Endothelial cell of umbilical vein (primary cell): ENCODE results near the gene CCR7. TPM values are rescaled to one million over a fixed set of nuclear protein-coding genes. Genes with fewer than 3 reads are reported as not detected.

Experiments
- BruUV-seq: library from RNA; stranded (reverse); fragments of 400-500 nt; replicated peaks from 2 replicates; lab custom pipeline; 2021; lab: Mats Ljungman, UMichigan
- CTCF ChIA-PET: fragments of 300-600, 350-600 bp; sonication (Branson Sonifier 250); formaldehyde crosslinking; loops from one replicate; lab custom pipeline; 2021; ENCODE audit warnings: antibody characterized with exemption, inconsistent platforms; lab: Charles Lee
- POLR2A ChIA-PET: fragments of 300-600, 350-600 bp; sonication (Branson Sonifier 250); formaldehyde crosslinking; loops from one replicate; lab custom pipeline; 2021; ENCODE audit warnings: antibody characterized with exemption, inconsistent platforms; lab: Charles Lee
- DNase-seq: peaks from one replicate; pipeline ENCODE4 v3.0.0-alpha.2; 2011; ENCODE audit warnings: low read depth, low spot score
- FAIRE-seq: peaks from 2 replicates; lab custom pipeline; 2011; peaks lifted over from hg19 to GRCh38; lab: Jason Lieb, UNC
- H2AFZ ChIP-seq: 2 replicates; pipeline ENCODE4 v1.6.0; 2012; ENCODE audit warnings: low read depth, low read length, control low read depth, inconsistent platforms
- H3K27ac ChIP-seq: 2 replicates; pipeline ENCODE4 v1.5.1; 2011; ENCODE audit warnings: low read depth, mild to moderate bottlenecking, control low read depth, low read length, moderate library complexity; ENCODE audit not compliant: insufficient read depth
- H3K27me3 ChIP-seq, 2 experiments: 2 replicates each; pipeline versions ENCODE4 v1.6.0 to v1.6.1; 2011; ENCODE audit warnings: low read length in 2 of 2, mixed read lengths in 1 of 2; ENCODE audit not compliant: control insufficient read depth in 2 of 2, insufficient read depth in 2 of 2
- H3K36me3 ChIP-seq, 2 experiments: 2 replicates in 1 of 2; 3 replicates in 1 of 2; pipeline ENCODE4 v1.5.1; 2011; ENCODE audit warnings: low read length in 2 of 2, mild to moderate bottlenecking in 1 of 2, moderate library complexity in 1 of 2; ENCODE audit not compliant: control insufficient read depth in 2 of 2, insufficient read depth in 2 of 2; ENCODE audit errors: extremely low read depth in 1 of 2
- H3K4me1 ChIP-seq: 3 replicates; pipeline ENCODE4 v1.5.1; 2011; ENCODE audit warnings: mild to moderate bottlenecking, low read length; ENCODE audit not compliant: control insufficient read depth, insufficient read depth; ENCODE audit errors: extremely low read depth
- H3K4me2 ChIP-seq: 2 replicates; pipeline ENCODE4 v1.6.1; 2011; ENCODE audit warnings: low read length, control low read depth, mixed read lengths; ENCODE audit not compliant: insufficient read depth
- H3K4me3 ChIP-seq, 3 experiments: fragments of 200-600 bp in 1 of 3; sonication (generic), shearing (Covaris generic) in 1 of 3; replicated peaks in 1 of 3; 2 replicates each; pipeline ENCODE4 v1.5.1; 2011 to 2016; ENCODE audit warnings: control low read depth in 3 of 3, low read length in 3 of 3, mild to moderate bottlenecking in 2 of 3, inconsistent platforms in 1 of 3, low read depth in 1 of 3, moderate library complexity in 1 of 3; ENCODE audit not compliant: insufficient read depth in 1 of 3
- H3K79me2 ChIP-seq: 2 replicates; pipeline ENCODE4 v1.6.0; 2012; ENCODE audit warnings: low read length, inconsistent platforms; ENCODE audit not compliant: control insufficient read depth, insufficient read depth
- H3K9ac ChIP-seq: replicated peaks from 2 replicates; pipeline ENCODE3; 2011; ENCODE audit warnings: low read length, control low read depth; ENCODE audit not compliant: insufficient read depth; ENCODE audit errors: extremely low read depth
- H3K9me1 ChIP-seq: replicated peaks from 3 replicates; pipeline ENCODE4 v1.6.0; 2011; ENCODE audit warnings: mild to moderate bottlenecking, low read length; ENCODE audit not compliant: control insufficient read depth, insufficient read depth; ENCODE audit errors: extremely low read depth
- H3K9me3 ChIP-seq: replicated peaks from 2 replicates; pipeline ENCODE4 v1.5.1; 2012; ENCODE audit warnings: low read length, inconsistent platforms; ENCODE audit not compliant: control insufficient read depth, insufficient read depth
- H4K20me1 ChIP-seq: replicated peaks from 2 replicates; pipeline ENCODE3; 2011; ENCODE audit warnings: mild to moderate bottlenecking, low read length; ENCODE audit not compliant: control insufficient read depth, insufficient read depth; ENCODE audit errors: extremely low read depth
- CTCF ChIP-seq, 2 donors: IDR thresholded peaks; 1 replicate in 1 of 2; 2 replicates in 1 of 2; pipeline ENCODE4 v1.5.1; 2011; ENCODE audit warnings: low read length in 2 of 2, mild to moderate bottlenecking in 2 of 2, moderate library complexity in 2 of 2, control low read depth in 1 of 2, inconsistent platforms in 1 of 2, low read depth in 1 of 2; ENCODE audit not compliant: insufficient read depth in 1 of 2; ENCODE audit errors: extremely low read depth in 1 of 2
- EZH2 ChIP-seq: IDR thresholded peaks from 2 replicates; pipeline ENCODE4 v1.6.1; 2012; ENCODE audit warnings: borderline replicate concordance, low read depth, mild to moderate bottlenecking, moderate library complexity, low read length, inconsistent platforms; ENCODE audit not compliant: severe bottlenecking
- FOS ChIP-seq: IDR thresholded peaks from 2 replicates; pipeline ENCODE4 v1.6.1; 2011; ENCODE audit warnings: mild to moderate bottlenecking, low read length, moderate library complexity, borderline replicate concordance; ENCODE audit not compliant: insufficient read depth
- GATA2 ChIP-seq: IDR thresholded peaks from 2 replicates; pipeline ENCODE4 v1.7.0; 2011; ENCODE audit warnings: low read depth, mild to moderate bottlenecking, moderate library complexity, mixed read lengths, low read length; ENCODE audit not compliant: insufficient read length, insufficient read depth
- JUN ChIP-seq: IDR thresholded peaks from 2 replicates; pipeline ENCODE4 v1.6.1; 2011; ENCODE audit warnings: borderline replicate concordance, low read depth; ENCODE audit not compliant: insufficient read length, insufficient read depth
- MAX ChIP-seq: IDR thresholded peaks from 2 replicates; pipeline ENCODE4 v1.6.1; 2011; ENCODE audit not compliant: insufficient read depth, insufficient read length
- MYC ChIP-seq: IDR thresholded peaks from one replicate; pipeline ENCODE4 v1.6.1; 2011; ENCODE audit warnings: mild to moderate bottlenecking, low read depth, low read length
- POLR2A ChIP-seq: IDR thresholded peaks from 2 replicates; pipeline ENCODE4 v1.6.1; 2012; ENCODE audit warnings: low read depth, mild to moderate bottlenecking, control low read depth, low read length
- POLR2AphosphoS5 ChIP-seq: IDR thresholded peaks from 2 replicates; pipeline ENCODE4 v1.6.1; 2012; ENCODE audit warnings: low read depth, mild to moderate bottlenecking, control low read depth, low read length, moderate library complexity; ENCODE audit not compliant: insufficient read depth
- dilution Hi-C: fragments of 300-500 bp; cut with MboI; formaldehyde crosslinking; loops from one replicate; pipeline ENCODE4 v1.15.0; 2019; ENCODE audit warnings: low sequenced_read_pairs; ENCODE audit not compliant: extremely low pct_ligation_motif_present
- intact Hi-C: fragments of 100-400 bp; cut with micrococcal nuclease; formaldehyde crosslinking; loops from one replicate; pipeline ENCODE4 v1.10.0; 2022
- polyA plus RNA-seq, 4 experiments: library from polyadenylated mRNA; depleted of rRNA in 3 of 4; stranded (reverse) in 3 of 4; unstranded in 1 of 4; fragments of >200 nt; gene quantifications; 2 replicates each; pipeline versions ENCODE4 v1.2.1 to v1.2.3, GENCODE V29; 2011 to 2012; ENCODE audit warnings: missing spikeins in 1 of 4
- total RNA-seq: library from RNA; stranded (reverse); gene quantifications from 2 replicates; pipeline ENCODE4 v1.2.3, GENCODE V29; 2021

The CCR7 gene
- total and polyA plus RNA-seq, 2 donors (not counting 3 experiments of a cell fraction or from before 2014, with no cell fraction given): 0.18 TPM; not detected in 1

GRCh38 chr17:40598619-40599467 is 33.6 kb upstream of the CCR7 start:
- FAIRE-seq: no peak
- Histone ChIP-seq H3K27ac (no peak overlapping the region), H3K36me3 (no peaks in the 10 kb centered on the region), H3K9me1 (no peaks in the 10 kb centered on the region), H3K9ac (no peak overlapping the region), H4K20me1 (no peaks in the 10 kb centered on the region), H3K4me2 (no peak overlapping the region), H2AFZ (no peak overlapping the region), H3K4me1 (no peaks in the 10 kb centered on the region), H3K27me3 (peaks cover 10 to 21% of the 10 kb centered on the region in 2 experiments), H3K79me2 (no peaks in the 10 kb centered on the region), H3K9me3 (no peaks in the 10 kb centered on the region), H3K4me3 (no peak overlapping the region)
- ChIA-PET POLR2A (no interaction called here), CTCF (no interaction called here)
- intact Hi-C loops: no loop called here
- DNase-seq: no peak
- no peak for TF ChIP-seq CTCF (IDR thresholded peaks at IDR 0.05; ENCODE audit: extremely low read depth in 1 of 2, insufficient read depth in 1 of 2, low read depth in 1 of 2, low read length in 2 of 2)
- TF ChIP-seq MYC: no peak
- TF ChIP-seq EZH2: no peak
- no peak for TF ChIP-seq POLR2A
- TF ChIP-seq POLR2AphosphoS5: no peak
- TF ChIP-seq GATA2: no peak
- TF ChIP-seq JUN: no peak
- TF ChIP-seq MAX: no peak
- no peak for TF ChIP-seq FOS
- dilution Hi-C loops: no loop called here
- no TSS peak for BruUV-seq
